Islet of Langerhans (tissue), 1 donor: ENCODE data around the gene IZUMO4.
"Not testable (repeated sequence)": the region's sequence is repeated elsewhere in the genome, so short reads cannot be mapped to it uniquely, and the experiment has no call there.

Experiments
- FAIRE-seq: peaks from one replicate; lab custom pipeline; 2011; peaks lifted over from hg19 to GRCh38; lab: Jason Lieb, UNC

The IZUMO4 gene

GRCh38 chr19:2081873-2082810, 14.6 kb upstream of the IZUMO4 start:
- FAIRE-seq: no peak

GRCh38 chr19:2083174-2083854, 13.4 kb upstream of the IZUMO4 start:
- no peak for FAIRE-seq

GRCh38 chr19:2084993-2085720, 11.6 kb upstream of the IZUMO4 start:
- FAIRE-seq: no peak

GRCh38 chr19:2086695-2087620, 9.8 kb upstream of the IZUMO4 start:
- not testable (repeated sequence) for FAIRE-seq

- no peak for FAIRE-seq
Observed at GRCh38 chr19:2087621-2088100, 9.1 kb upstream of the IZUMO4 start.

GRCh38 chr19:2089001-2089711, 7.6 kb upstream of the IZUMO4 start:
- FAIRE-seq: no peak

GRCh38 chr19:2089727-2090053, 7.0 kb upstream of the IZUMO4 start:
- FAIRE-seq: no peak

GRCh38 chr19:2091926-2092525, 4.7 kb upstream of the IZUMO4 start:
- FAIRE-seq: not testable (repeated sequence)

GRCh38 chr19:2096034-2096479, 658 bp upstream of the IZUMO4 start, which contains the start of gene MOB3A:
Gene MOB3A (minus strand): TSS chr19:2096326. CDS start chr19:2078560, 17,766 bp downstream.
- no peak for FAIRE-seq

GRCh38 chr19:2097203-2097885, 629 bp downstream of the IZUMO4 start:
- no peak for FAIRE-seq

GRCh38 chr19:2097886-2098327, 1.2 kb downstream of the IZUMO4 start:
- no peak for FAIRE-seq

- FAIRE-seq: no peak
Observed at GRCh38 chr19:2099054-2099501, 2.4 kb downstream of the IZUMO4 start.

GRCh38 chr19:2099937-2100718, 3.4 kb downstream of the IZUMO4 start:
- FAIRE-seq: no peak

GRCh38 chr19:2100719-2101061, 4.0 kb downstream of the IZUMO4 start:
- no peak for FAIRE-seq

- no peak for FAIRE-seq
Observed at GRCh38 chr19:2101417-2102335, 5.0 kb downstream of the IZUMO4 start.

GRCh38 chr19:2103045-2103707, 6.5 kb downstream of the IZUMO4 start:
- FAIRE-seq: no peak
